K562 (cell line): ENCODE results near the gene CDC14B. TPM values are rescaled to one million over a fixed set of nuclear protein-coding genes. Genes with fewer than 3 reads are reported as not detected.

Experiments
- ATAC-seq: fragments of 200-7000 bp; cut with Tn5 transposase; 3 replicates; pipeline ENCODE4 v1.9.1; 2020; ENCODE audit warnings: moderate library complexity
- BruUV-seq: library from RNA; stranded (reverse); fragments of 400-500 nt; replicated peaks from 2 replicates; lab custom pipeline; 2021; lab: Mats Ljungman, UMichigan
- CTCF ChIA-PET: fragments of 300-600 bp; formaldehyde crosslinking; extraction: SDS; loops from one replicate; lab custom pipeline; 2021; ENCODE audit warnings: low intra/inter-chr PET ratio; lab: Yijun Ruan, JAX
- POLR2A ChIA-PET: fragments of 300-600, 350-650 bp; sonication (Branson Sonifier 250); formaldehyde crosslinking; extraction: SDS; loops from one replicate; lab custom pipeline; 2021; ENCODE audit warnings: antibody characterized with exemption, inconsistent platforms; lab: Yijun Ruan, JAX
- DNase-seq, 4 experiments: peaks; one replicate each; pipeline versions ENCODE4 v3.0.0 to v3.0.0-alpha.2; 2011 to 2018; ENCODE audit warnings: low spot score in 3 of 4, mixed read lengths in 3 of 4; ENCODE audit errors: extremely low read depth in 1 of 4
- FAIRE-seq: peaks from 2 replicates; lab custom pipeline; 2011; peaks lifted over from hg19 to GRCh38; lab: Jason Lieb, UNC
- H2AFZ ChIP-seq: 2 replicates; pipeline ENCODE4 v1.6.0; 2011; ENCODE audit warnings: low read depth, low read length, control low read depth, inconsistent platforms
- H3K27ac ChIP-seq: fragments of 200-600 bp; 3 replicates; pipeline ENCODE4 v1.8.0; 2011; ENCODE audit warnings: low read depth, mild to moderate bottlenecking, control low read depth, inconsistent platforms, low read length, moderate library complexity, mixed read lengths; ENCODE audit errors: extremely low read depth
- H3K27me3 ChIP-seq, 2 experiments: fragments of 300-600 bp in 1 of 2; 2 replicates in 1 of 2; 3 replicates in 1 of 2; pipeline versions ENCODE4 v1.6.0 to v1.8.0; 2011; ENCODE audit warnings: inconsistent platforms in 2 of 2, low read length in 2 of 2, mild to moderate bottlenecking in 1 of 2, mixed read lengths in 1 of 2, moderate library complexity in 1 of 2; ENCODE audit not compliant: control insufficient read depth in 2 of 2, insufficient read depth in 2 of 2
- H3K36me3 ChIP-seq: fragments of 300-600 bp; 3 replicates; pipeline ENCODE4 v1.8.0; 2011; ENCODE audit warnings: mild to moderate bottlenecking, low read length, inconsistent platforms; ENCODE audit not compliant: control insufficient read depth, insufficient read depth
- H3K4me1 ChIP-seq, 2 experiments: fragments of 200-600 bp in 1 of 2; replicated peaks in 1 of 2; 2 replicates in 1 of 2; 3 replicates in 1 of 2; pipeline versions ENCODE4 v1.5.1 to v1.8.0; 2011; ENCODE audit warnings: inconsistent platforms in 2 of 2, low read length in 2 of 2, mild to moderate bottlenecking in 1 of 2, mixed read lengths in 1 of 2, moderate library complexity in 1 of 2; ENCODE audit not compliant: control insufficient read depth in 2 of 2, insufficient read depth in 2 of 2
- H3K4me2 ChIP-seq: 2 replicates; pipeline ENCODE4 v1.6.1; 2011; ENCODE audit warnings: low read length, control low read depth, inconsistent platforms, mixed read lengths; ENCODE audit not compliant: insufficient read depth
- H3K4me3 ChIP-seq: fragments of 200-600 bp; sonication (generic), shearing (Covaris generic); 2 replicates; pipeline ENCODE4 v1.5.1; 2016; ENCODE audit warnings: control low read depth, inconsistent platforms
- H3K79me2 ChIP-seq: fragments of 200-600 bp; 3 replicates; pipeline ENCODE4 v1.8.0; 2011; ENCODE audit warnings: low read length, inconsistent platforms; ENCODE audit not compliant: control insufficient read depth, insufficient read depth
- H3K9ac ChIP-seq, 2 experiments: 2 replicates each; pipeline versions ENCODE4 v1.6.0 to v1.6.1; 2011; ENCODE audit warnings: low read depth in 2 of 2, low read length in 2 of 2, control low read depth in 1 of 2, inconsistent platforms in 1 of 2, mild to moderate bottlenecking in 1 of 2, mixed read lengths in 1 of 2; ENCODE audit not compliant: insufficient read depth in 1 of 2
- H3K9me1 ChIP-seq: one replicate; pipeline ENCODE4 v1.6.0; 2011; ENCODE audit warnings: inconsistent platforms, mild to moderate bottlenecking, low read length, moderate library complexity; ENCODE audit not compliant: control insufficient read depth, insufficient read depth
- H3K9me3 ChIP-seq: replicated peaks from 2 replicates; pipeline ENCODE4 v1.5.1; 2011; ENCODE audit warnings: low read depth, low read length, inconsistent platforms; ENCODE audit not compliant: control insufficient read depth, insufficient read depth
- H4K20me1 ChIP-seq: replicated peaks from 2 replicates; pipeline ENCODE4 v1.6.1; 2011; ENCODE audit warnings: low read length, inconsistent platforms, mixed read lengths; ENCODE audit not compliant: control insufficient read depth, insufficient read depth
- CHCHD3 ChIP-seq: fragments of 250-450 bp; sonication (Bioruptor Pico); IDR thresholded peaks from 2 replicates; pipeline ENCODE4 v2.1.2; 2022; ENCODE audit warnings: mild to moderate bottlenecking
- ESRRA ChIP-seq: fragments of 450-650 bp; IDR thresholded peaks from 2 replicates; pipeline ENCODE4 v1.6.1; 2014; ENCODE audit warnings: low read depth, mild to moderate bottlenecking, moderate library complexity, borderline replicate concordance
- ETS2 ChIP-seq: IDR thresholded peaks from 2 replicates; pipeline ENCODE4 v1.6.1; 2016; ENCODE audit warnings: borderline replicate concordance, missing genetic modification characterization, mild to moderate bottlenecking, moderate library complexity, missing compliant biosample characterization; ENCODE audit not compliant: poor library complexity, severe bottlenecking
- HDGF ChIP-seq: fragments of 450-650 bp; IDR thresholded peaks from 2 replicates; pipeline ENCODE4 v1.6.1; 2016
- KAT7 ChIP-seq: sonication (generic); formaldehyde crosslinking; IDR thresholded peaks from 2 replicates; pipeline ENCODE4 v1.8.0; 2022; ENCODE audit warnings: missing genetic modification reagents, mild to moderate bottlenecking, borderline replicate concordance
- KLF13 ChIP-seq: fragments of 450-650 bp; IDR thresholded peaks from 2 replicates; pipeline ENCODE4 v1.6.1; 2016; ENCODE audit warnings: missing genetic modification characterization, low read depth, mild to moderate bottlenecking, missing compliant biosample characterization, moderate library complexity, borderline replicate concordance
- L3MBTL2 ChIP-seq: fragments of 450-650 bp; IDR thresholded peaks from 2 replicates; pipeline ENCODE4 v1.6.1; 2016; ENCODE audit warnings: mild to moderate bottlenecking, moderate library complexity
- NBN ChIP-seq: fragments of 450-650 bp; IDR thresholded peaks from 2 replicates; pipeline ENCODE4 v1.6.1; 2016; ENCODE audit warnings: low read depth, mild to moderate bottlenecking
- POLR2B ChIP-seq: fragments of 450-650 bp; IDR thresholded peaks from 2 replicates; pipeline ENCODE4 v1.6.1; 2018; ENCODE audit warnings: low read depth; ENCODE audit not compliant: partially characterized antibody
- RHOXF2B ChIP-seq: fragments of 250-450 bp; sonication (Bioruptor Pico); conservative IDR thresholded peaks from 2 replicates; pipeline ENCODE4 v1.5.1; 2021
- SP1 ChIP-seq: sonication (generic); formaldehyde crosslinking; IDR thresholded peaks from 2 replicates; pipeline ENCODE4 v1.8.1; 2022; ENCODE audit warnings: mild to moderate bottlenecking, missing genetic modification reagents
- TSC22D4 ChIP-seq: fragments of 450-650 bp; IDR thresholded peaks from 2 replicates; pipeline ENCODE4 v1.6.1; 2016; ENCODE audit warnings: missing genetic modification characterization, missing biosample characterization, control low read depth
- ZNF384 ChIP-seq: IDR thresholded peaks from 2 replicates; pipeline ENCODE4 v1.6.1; 2012; ENCODE audit warnings: low read depth, low read length, improper control_type of control experiment
- ZNF584 ChIP-seq: fragments of 200-800 bp; sonication (Bioruptor generic); IDR thresholded peaks from 2 replicates; pipeline ENCODE4 v1.6.1; 2016; ENCODE audit warnings: low read depth, mild to moderate bottlenecking, missing genetic modification characterization, missing compliant biosample characterization
- WGBS: fragments of 100-300 bp; shearing (Covaris generic); methylation state at CpG from one replicate; pipeline ENCODE4 v1.1.6; 2016; ENCODE audit warnings: low coverage, mixed read lengths; ENCODE audit not compliant: insufficient coverage; ENCODE audit errors: missing lambda C conversion rate; 5-methylcytosine and 5-hydroxymethylcytosine counted together
- in situ Hi-C: fragments of 300-500 bp; cut with MboI; formaldehyde crosslinking; loops from 4 replicates; pipeline ENCODE4 v1.15.0; 2018; ENCODE audit warnings: inconsistent platforms, mixed read lengths
- intact Hi-C: fragments of 100-400 bp; cut with micrococcal nuclease; formaldehyde crosslinking; loops from 2 replicates; pipeline ENCODE4 v1.14.2; 2022
- polyA plus RNA-seq, 8 experiments: library from polyadenylated mRNA; depleted of rRNA in 4 of 8; stranded (reverse) in 5 of 8; unstranded in 3 of 8; fragments of >200 nt; fragmentation: Nextera tagmentation in 2 of 8; fragmentation: Illumina TruSeq in 1 of 8; extraction: Ambion mirVana in 2 of 8; extraction: Trizol in 1 of 8; gene quantifications; 2 replicates each; pipeline versions ENCODE4 v1.2.1 to v1.2.3, GENCODE V29; 2011 to 2014; ENCODE audit warnings: inconsistent platforms in 1 of 8, missing spikeins in 1 of 8
- total RNA-seq, 7 experiments: library from RNA; depleted of rRNA in 6 of 7; stranded (reverse); fragments of >200 nt in 6 of 7; fragmentation: Illumina TruSeq in 2 of 7; extraction: Trizol in 2 of 7; gene quantifications; 2 replicates each; pipeline versions ENCODE4 v1.2.1 to v1.2.3, GENCODE V29; 2011 to 2021; ENCODE audit warnings: low replicate concordance in 1 of 7
- TF ChIP-seq, protein P1 (sequence below): fragments of 250-450 bp; sonication (Bioruptor Pico); IDR thresholded peaks from 2 replicates; pipeline ENCODE4 v1.9.0; 2021; ENCODE audit warnings: mild to moderate bottlenecking
- TF ChIP-seq, protein P2 (sequence below), 2 experiments: IDR thresholded peaks; 2 replicates each; pipeline ENCODE4 v1.6.1; 2012; ENCODE audit warnings: improper control_type of control experiment in 2 of 2, low read depth in 2 of 2, low read length in 2 of 2, borderline replicate concordance in 1 of 2
- TF ChIP-seq, protein P3 (sequence below): fragments of 250-450 bp; sonication (Bioruptor Pico); IDR thresholded peaks from 2 replicates; pipeline ENCODE4 v1.4.0; 2020; ENCODE audit warnings: borderline replicate concordance
- TF ChIP-seq, protein P4 (sequence below): fragments of 250-450 bp; sonication (Bioruptor Pico); IDR thresholded peaks from 2 replicates; pipeline ENCODE4 v1.5.0; 2021

CDC14B gene
- total and polyA plus RNA-seq, 9 of the 15 experiments (the other 6 are each of a cell fraction or from before 2014, with no cell fraction given): 1.4 to 6.0 (median 3.8) TPM

DNA sequence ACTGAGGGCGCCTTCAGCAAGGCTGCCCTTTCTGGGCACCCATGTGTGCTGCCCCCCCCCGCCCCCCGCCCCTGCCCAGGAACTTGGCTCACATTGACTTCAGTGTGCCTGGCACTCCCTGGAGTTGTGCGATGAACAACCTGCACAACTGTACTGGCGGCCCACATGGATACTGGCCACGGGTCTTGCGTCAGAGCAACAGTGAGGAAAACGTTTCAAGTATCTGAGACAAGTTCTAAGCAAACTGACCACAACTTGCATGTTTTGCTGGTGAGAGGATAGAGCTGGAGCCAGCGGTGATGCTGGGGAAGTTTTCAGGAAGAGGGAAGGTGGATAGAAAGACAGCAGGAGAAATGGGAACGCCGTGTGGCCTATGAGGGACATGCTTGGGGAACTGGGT is 124.3 kb downstream of the CDC14B start:
- BruUV-seq: no TSS peak
- FAIRE-seq: no peak

More for the DNA sequence above, 124.3 kb downstream of the CDC14B start:
- H4K20me1 ChIP-seq: peaks cover 4% of the 10 kb centered on the region; the same call in 1 of the 2 replicates
- peaks cover 9 to 70% of the 10 kb centered on the region in 2 experiments; a peak in 4 of 5 replicates for H3K27me3 ChIP-seq
- ATAC-seq (no peak), DNase-seq (no peak)
- no peak overlapping the region for H3K4me3 ChIP-seq
- H3K4me1 ChIP-seq: peaks cover 0 to 13% of the 10 kb centered on the region in 2 experiments; a peak in 1 of 5 replicates
- H3K4me2 ChIP-seq: no peak overlapping the region
- intact Hi-C loops: no loop called here
- TF ChIP-seq, protein P1, sequence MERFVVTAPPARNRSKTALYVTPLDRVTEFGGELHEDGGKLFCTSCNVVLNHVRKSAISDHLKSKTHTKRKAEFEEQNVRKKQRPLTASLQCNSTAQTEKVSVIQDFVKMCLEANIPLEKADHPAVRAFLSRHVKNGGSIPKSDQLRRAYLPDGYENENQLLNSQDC (CRISPR knock-in tag): no peak
- TF ChIP-seq, protein P2, sequence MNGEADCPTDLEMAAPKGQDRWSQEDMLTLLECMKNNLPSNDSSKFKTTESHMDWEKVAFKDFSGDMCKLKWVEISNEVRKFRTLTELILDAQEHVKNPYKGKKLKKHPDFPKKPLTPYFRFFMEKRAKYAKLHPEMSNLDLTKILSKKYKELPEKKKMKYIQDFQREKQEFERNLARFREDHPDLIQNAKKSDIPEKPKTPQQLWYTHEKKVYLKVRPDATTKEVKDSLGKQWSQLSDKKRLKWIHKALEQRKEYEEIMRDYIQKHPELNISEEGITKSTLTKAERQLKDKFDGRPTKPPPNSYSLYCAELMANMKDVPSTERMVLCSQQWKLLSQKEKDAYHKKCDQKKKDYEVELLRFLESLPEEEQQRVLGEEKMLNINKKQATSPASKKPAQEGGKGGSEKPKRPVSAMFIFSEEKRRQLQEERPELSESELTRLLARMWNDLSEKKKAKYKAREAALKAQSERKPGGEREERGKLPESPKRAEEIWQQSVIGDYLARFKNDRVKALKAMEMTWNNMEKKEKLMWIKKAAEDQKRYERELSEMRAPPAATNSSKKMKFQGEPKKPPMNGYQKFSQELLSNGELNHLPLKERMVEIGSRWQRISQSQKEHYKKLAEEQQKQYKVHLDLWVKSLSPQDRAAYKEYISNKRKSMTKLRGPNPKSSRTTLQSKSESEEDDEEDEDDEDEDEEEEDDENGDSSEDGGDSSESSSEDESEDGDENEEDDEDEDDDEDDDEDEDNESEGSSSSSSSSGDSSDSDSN (IDR thresholded peaks at IDR 0.05; ENCODE audit: borderline replicate concordance in 1 of 2, low read depth in 2 of 2, low read length in 2 of 2): no peak
- TF ChIP-seq CHCHD3 (CRISPR knock-in tag) (no peak), POLR2B (no peak), HDGF (no peak), ZNF584 (CRISPR knock-in tag) (no peak), KLF13 (tag) (no peak), ESRRA (no peak), ETS2 (tag) (no peak), RHOXF2B (CRISPR knock-in tag) (no peak), NBN (no peak), TSC22D4 (tag) (no peak), ZNF384 (no peak), SP1 (CRISPR knock-in tag) (no peak), L3MBTL2 (no peak), KAT7 (CRISPR knock-in tag) (no peak)
- TF ChIP-seq, protein P3, sequence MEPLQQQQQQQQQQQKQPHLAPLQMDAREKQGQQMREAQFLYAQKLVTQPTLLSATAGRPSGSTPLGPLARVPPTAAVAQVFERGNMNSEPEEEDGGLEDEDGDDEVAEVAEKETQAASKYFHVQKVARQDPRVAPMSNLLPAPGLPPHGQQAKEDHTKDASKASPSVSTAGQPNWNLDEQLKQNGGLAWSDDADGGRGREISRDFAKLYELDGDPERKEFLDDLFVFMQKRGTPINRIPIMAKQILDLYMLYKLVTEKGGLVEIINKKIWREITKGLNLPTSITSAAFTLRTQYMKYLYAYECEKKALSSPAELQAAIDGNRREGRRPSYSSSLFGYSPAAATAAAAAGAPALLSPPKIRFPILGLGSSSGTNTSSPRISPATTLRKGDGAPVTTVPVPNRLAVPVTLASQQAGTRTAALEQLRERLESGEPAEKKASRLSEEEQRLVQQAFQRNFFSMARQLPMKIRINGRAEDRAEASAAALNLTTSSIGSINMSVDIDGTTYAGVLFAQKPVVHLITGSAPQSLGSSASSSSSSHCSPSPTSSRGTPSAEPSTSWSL: no peak
- TF ChIP-seq, protein P4, sequence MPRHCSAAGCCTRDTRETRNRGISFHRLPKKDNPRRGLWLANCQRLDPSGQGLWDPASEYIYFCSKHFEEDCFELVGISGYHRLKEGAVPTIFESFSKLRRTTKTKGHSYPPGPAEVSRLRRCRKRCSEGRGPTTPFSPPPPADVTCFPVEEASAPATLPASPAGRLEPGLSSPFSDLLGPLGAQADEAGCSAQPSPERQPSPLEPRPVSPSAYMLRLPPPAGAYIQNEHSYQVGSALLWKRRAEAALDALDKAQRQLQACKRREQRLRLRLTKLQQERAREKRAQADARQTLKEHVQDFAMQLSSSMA (CRISPR knock-in tag): no peak
- ChIA-PET POLR2A (no interaction called here), CTCF (interaction anchor here (0.6 kb wide), 1 partner anchor 65 kb away, joined by 3 read pairs; no protein-coding TSS in a partner anchor)
- H3K9me3 ChIP-seq: no peaks in the 10 kb centered on the region
- H3K27ac ChIP-seq: no peak overlapping the region
- no peaks in the 10 kb centered on the region for H3K9me1 ChIP-seq
- no peak overlapping the region for H3K9ac ChIP-seq
- in situ Hi-C loops: no loop called here
- H2AFZ ChIP-seq: no peak overlapping the region
- no peaks in the 10 kb centered on the region for H3K79me2 ChIP-seq
- WGBS: 21% methylated on average over 9 of the region's 11 CpGs
- H3K36me3 ChIP-seq: no peaks in the 10 kb centered on the region
